GM18526 (cell line): ENCODE data around the gene ANKRD12.
A peak's percentile ranks its signal among the peaks of the same experiment; 100 is the strongest.

ENCODE experiments used
- POLR2A ChIP-seq: IDR thresholded peaks from 3 replicates; pipeline ENCODE4 v1.6.1; 2011; ENCODE audit not compliant: insufficient read length; ENCODE audit errors: extremely low read depth

Gene ANKRD12

GRCh38 chr18:9323750-9324445, 187.3 kb downstream of the ANKRD12 start:
- TF ChIP-seq POLR2A: no peak

- no peak for TF ChIP-seq POLR2A
Observed at GRCh38 chr18:9325716-9326115, 189.1 kb downstream of the ANKRD12 start.

GRCh38 chr18:9328776-9329175, 192.2 kb downstream of the ANKRD12 start:
- TF ChIP-seq POLR2A: no peak

- no peak for TF ChIP-seq POLR2A
Observed at GRCh38 chr18:9329471-9329870, 192.9 kb downstream of the ANKRD12 start.

GRCh38 chr18:9330419-9330818, 193.8 kb downstream of the ANKRD12 start:
- no peak for TF ChIP-seq POLR2A

GRCh38 chr18:9333441-9334328, 197.1 kb downstream of the ANKRD12 start:
- TF ChIP-seq POLR2A: no peak

GRCh38 chr18:9334329-9334972, 197.9 kb downstream of the ANKRD12 start, which contains the start of gene TWSG1:
TSS of gene TWSG1 (plus strand) at chr18:9334773. CDS start at chr18:9337230, 2,457 bp downstream.
- TF ChIP-seq POLR2A: peak; percentile 55

- TF ChIP-seq POLR2A: no peak
Observed at GRCh38 chr18:9334973-9335696, 198.6 kb downstream of the ANKRD12 start.
